Testis (tissue), 3 donors: ENCODE data around the gene ZNF692. TPM values are rescaled to one million over a fixed set of nuclear protein-coding genes. Genes with fewer than 3 reads are reported as not detected.

Experiments
- DNase-seq: peaks from one replicate; pipeline ENCODE4 v3.0.0-alpha.2; 2019
- H3K27ac ChIP-seq, 2 donors: fragments of 200-600 bp; sonication (generic); one replicate each; pipeline ENCODE4 v1.5.1; 2019
- H3K27me3 ChIP-seq: fragments of 200-600 bp; sonication (generic); one replicate; pipeline ENCODE4 v1.5.1; 2019
- H3K36me3 ChIP-seq: fragments of 200-600 bp; sonication (generic); one replicate; pipeline ENCODE4 v1.5.1; 2017; ENCODE audit warnings: low read depth; ENCODE audit errors: missing control alignments
- H3K4me1 ChIP-seq: fragments of 200-600 bp; sonication (generic); one replicate; pipeline ENCODE4 v1.5.1; 2019
- H3K4me3 ChIP-seq, 2 donors: fragments of 200-600 bp; sonication (generic); one replicate each; pipeline ENCODE4 v1.5.1; 2017 to 2019
- H3K9me3 ChIP-seq: fragments of 200-600 bp; sonication (generic); one replicate; pipeline ENCODE4 v1.5.1; 2017
- POLR2A ChIP-seq: fragments of 450-650 bp; IDR thresholded peaks from one replicate; pipeline ENCODE4 v1.6.1; 2017; ENCODE audit warnings: antibody characterized with exemption, mild to moderate bottlenecking, moderate library complexity
- WGBS, 2 donors: methylation state at CpG; one replicate each; pipeline ENCODE4 v1.1.5; 2018; 5-methylcytosine and 5-hydroxymethylcytosine counted together
- intact Hi-C: fragments of 100-400 bp; cut with DNase I; formaldehyde crosslinking; loops from one replicate; pipeline ENCODE4 v1.15.1; 2023; ENCODE audit warnings: low total_unique reads
- polyA plus RNA-seq: library from polyadenylated mRNA; stranded (reverse); fragments of 350-450 nt; fragmentation: Illumina TruSeq; extraction: RNeasy Lipid Tissue Mini Kit (QIAGEN cat#74804); gene quantifications from one replicate; pipeline ENCODE4 v1.2.3, GENCODE V29; 2014; ENCODE audit warnings: low read depth, low replicate concordance; ENCODE audit not compliant: insufficient read depth
- total RNA-seq, 2 donors: library from RNA; depleted of rRNA; stranded (reverse); fragments of >200 nt; gene quantifications; one replicate each; pipeline ENCODE4 v1.2.3, GENCODE V29; 2016
- TF ChIP-seq, protein P1 (sequence below), 3 experiments: fragments of 450-650 bp in 2 of 3; fragments of 200-600 bp in 1 of 3; sonication (generic) in 1 of 3; IDR thresholded peaks; one replicate each; pipeline ENCODE4 v1.5.1; 2016 to 2019; ENCODE audit warnings: antibody characterized with exemption in 3 of 3, mild to moderate bottlenecking in 2 of 3, moderate library complexity in 1 of 3

ZNF692 gene
- total and polyA plus RNA-seq, 3 donors from 2014 or later = 82.9 to 89.4 (median 86.2) TPM

DNA sequence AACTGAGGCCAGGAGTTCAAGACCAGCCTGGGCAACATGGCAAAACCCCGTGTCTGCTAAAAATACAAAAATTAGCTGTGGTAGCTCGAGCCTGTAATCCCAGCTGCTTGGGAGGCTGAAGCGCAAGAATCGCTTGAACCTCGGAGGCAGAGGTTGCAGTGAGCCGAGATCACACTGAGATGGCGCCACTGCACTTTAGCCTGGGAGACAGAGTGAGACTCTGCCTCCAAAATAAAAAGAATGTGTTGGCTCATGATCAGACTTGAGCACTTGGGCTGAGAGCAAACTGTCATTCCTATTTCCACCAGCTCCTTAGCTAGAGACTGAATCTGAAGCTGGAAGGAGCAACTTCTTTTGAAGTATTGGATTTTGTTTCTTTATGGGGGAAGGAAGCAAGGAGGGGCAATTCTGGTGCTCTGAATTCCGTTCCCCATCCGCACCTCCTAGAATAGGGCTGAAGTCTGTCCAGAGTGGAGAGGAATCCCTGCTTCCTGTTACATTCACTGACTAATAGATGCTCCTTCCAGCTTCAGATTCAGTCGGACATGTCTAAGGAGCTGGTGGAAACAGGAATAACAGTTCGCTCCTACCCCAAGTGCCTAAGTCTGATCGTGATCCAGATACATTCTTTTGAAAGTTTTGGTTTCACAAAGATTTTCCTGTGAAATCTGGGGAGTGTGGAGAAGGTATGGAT is 17.0 kb downstream of the ZNF692 start:
- peak; percentile 66 for DNase-seq
- WGBS, 2 donors = 48 to 57% methylated on average over 12 of the region's 12 CpGs

GRCh38 chr1:248840946-248841345 is 17.9 kb downstream of the ZNF692 start:
- no peak for TF ChIP-seq POLR2A
- TF ChIP-seq, protein P1, sequence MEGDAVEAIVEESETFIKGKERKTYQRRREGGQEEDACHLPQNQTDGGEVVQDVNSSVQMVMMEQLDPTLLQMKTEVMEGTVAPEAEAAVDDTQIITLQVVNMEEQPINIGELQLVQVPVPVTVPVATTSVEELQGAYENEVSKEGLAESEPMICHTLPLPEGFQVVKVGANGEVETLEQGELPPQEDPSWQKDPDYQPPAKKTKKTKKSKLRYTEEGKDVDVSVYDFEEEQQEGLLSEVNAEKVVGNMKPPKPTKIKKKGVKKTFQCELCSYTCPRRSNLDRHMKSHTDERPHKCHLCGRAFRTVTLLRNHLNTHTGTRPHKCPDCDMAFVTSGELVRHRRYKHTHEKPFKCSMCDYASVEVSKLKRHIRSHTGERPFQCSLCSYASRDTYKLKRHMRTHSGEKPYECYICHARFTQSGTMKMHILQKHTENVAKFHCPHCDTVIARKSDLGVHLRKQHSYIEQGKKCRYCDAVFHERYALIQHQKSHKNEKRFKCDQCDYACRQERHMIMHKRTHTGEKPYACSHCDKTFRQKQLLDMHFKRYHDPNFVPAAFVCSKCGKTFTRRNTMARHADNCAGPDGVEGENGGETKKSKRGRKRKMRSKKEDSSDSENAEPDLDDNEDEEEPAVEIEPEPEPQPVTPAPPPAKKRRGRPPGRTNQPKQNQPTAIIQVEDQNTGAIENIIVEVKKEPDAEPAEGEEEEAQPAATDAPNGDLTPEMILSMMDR (IDR thresholded peaks at IDR 0.05) = no peak
- peaks cover 27% of the 10 kb centered on the region for H3K4me1 ChIP-seq
- no peaks in the 10 kb centered on the region for H3K36me3 ChIP-seq
- H3K27ac ChIP-seq = no peak overlapping the region
- intact Hi-C loops = no loop called here
- H3K27me3 ChIP-seq = no peaks in the 10 kb centered on the region
- no peak overlapping the region for H3K4me3 ChIP-seq
- no peaks in the 10 kb centered on the region for H3K9me3 ChIP-seq
- DNase-seq = no peak
- 86 to 92% methylated on average over 4 of the region's 4 CpGs for WGBS, 2 donors

More for the DNA sequence above, 17.0 kb downstream of the ZNF692 start:
- Histone ChIP-seq H3K4me1 (peaks cover 27% of the 10 kb centered on the region), H3K27ac (no peak overlapping the region), H3K9me3 (no peaks in the 10 kb centered on the region), H3K27me3 (no peaks in the 10 kb centered on the region), H3K4me3 (no peak overlapping the region), H3K36me3 (no peaks in the 10 kb centered on the region)
- intact Hi-C loops = no loop called here
- TF ChIP-seq POLR2A = no peak
- TF ChIP-seq, protein P1 (IDR thresholded peaks at IDR 0.05) = peak; percentile 10 to 44 (median 35)

- Histone ChIP-seq H3K9me3 (no peaks in the 10 kb centered on the region), H3K27ac (peak overlapping the region; percentile 99), H3K27me3 (no peaks in the 10 kb centered on the region), H3K36me3 (no peaks in the 10 kb centered on the region), H3K4me1 (peaks cover 27% of the 10 kb centered on the region), H3K4me3 (peak overlapping the region; percentile 86 to 97)
- intact Hi-C loops = no loop called here
- DNase-seq = no peak
- 10% methylated on average over 8 to 10 of the region's 10 CpGs for WGBS, 2 donors
- TF ChIP-seq POLR2A = no peak
- TF ChIP-seq, protein P1 (IDR thresholded peaks at IDR 0.05) = no peak
Observed at GRCh38 chr1:248839168-248839555, 19.7 kb downstream of the ZNF692 start.

- Histone ChIP-seq H3K9me3 (no peaks in the 10 kb centered on the region), H3K27me3 (no peaks in the 10 kb centered on the region), H3K4me1 (peaks cover 27% of the 10 kb centered on the region), H3K4me3 (peak overlapping the region; percentile 86 to 97), H3K36me3 (no peaks in the 10 kb centered on the region), H3K27ac (peak overlapping the region; percentile 99)
- TF ChIP-seq, protein P1 (IDR thresholded peaks at IDR 0.05) = no peak
- no peak for TF ChIP-seq POLR2A
- DNase-seq = peak; percentile 95
- intact Hi-C loops = no loop called here
- WGBS, 2 donors = 0% methylated on average over 4 to 79 of the region's 82 CpGs
Observed at GRCh38 chr1:248838357-248839167, 20.3 kb downstream of the ZNF692 start.
